Measurements from ENCODE around the gene RIC8A. TPM values are rescaled to one million over a fixed set of nuclear protein-coding genes. Genes with fewer than 3 reads are reported as not detected.

Gene RIC8A
- total and polyA plus RNA-seq, 10 of the 15 experiments (the other 5 are each of a cell fraction or from before 2014, with no cell fraction given) = 10.4 to 157 (median 81.4) TPM

- peak; percentile 91 for TF ChIP-seq E4F1 (IDR thresholded peaks at IDR 0.05; ENCODE audit: borderline replicate concordance, partially characterized antibody)
- no peak for TF ChIP-seq RFX5 (IDR thresholded peaks at IDR 0.05; ENCODE audit: low read depth, low read length)
- no peak for TF ChIP-seq ZNF217 (IDR thresholded peaks at IDR 0.05)
- TF ChIP-seq RAD51 (IDR thresholded peaks at IDR 0.05) = no peak
- no peak for TF ChIP-seq SRF (IDR thresholded peaks at IDR 0.05; ENCODE audit: low read depth in 2 of 2, low read length in 2 of 2)
- 0 out of 2 replicates have a peak, but pooled peaks have one; percentile 49 for TF ChIP-seq ASH2L (IDR thresholded peaks at IDR 0.05; ENCODE audit: borderline replicate concordance, low read depth)
- TF ChIP-seq RELB (IDR thresholded peaks at IDR 0.05; ENCODE audit: low read depth) = peak; percentile 49; the same call in 1 of the 2 replicates
- no peak for TF ChIP-seq IRF5 (IDR thresholded peaks at IDR 0.05; ENCODE audit: borderline replicate concordance)
- peak; percentile 5; the same call in 1 of the 2 replicates for TF ChIP-seq ZBTB11 (CRISPR knock-in tag; IDR thresholded peaks at IDR 0.05)
- TF ChIP-seq CEBPZ (IDR thresholded peaks at IDR 0.05; ENCODE audit: low read depth, low read length) = no peak
- 0 out of 2 replicates have a peak, but pooled peaks have one; percentile 44 for TF ChIP-seq LARP7 (IDR thresholded peaks at IDR 0.05)
- no peak for TF ChIP-seq JUNB (IDR thresholded peaks at IDR 0.05)
- TF ChIP-seq BHLHE40 (IDR thresholded peaks at IDR 0.05; ENCODE audit: borderline replicate concordance in 1 of 2, low read depth in 2 of 2, low read length in 1 of 2) = peak in 1 of 2 experiments; percentile 32; a peak in 1 of 4 replicates
- TF ChIP-seq SP1 (IDR thresholded peaks at IDR 0.05; ENCODE audit: low read depth, low read length) = peak; percentile 57
- TF ChIP-seq YY1 (IDR thresholded peaks at IDR 0.05; ENCODE audit: low read depth, low read length) = peak; percentile 85
- TF ChIP-seq FOXK2 (IDR thresholded peaks at IDR 0.05) = no peak
These were observed 29.6 kb downstream of the RIC8A start, which contains the start of gene PSMD13 (continued) for GRCh38 chr11:236774-237767.
